ENCODE measurements around the gene FBXL17.

FBXL17 gene

DNA sequence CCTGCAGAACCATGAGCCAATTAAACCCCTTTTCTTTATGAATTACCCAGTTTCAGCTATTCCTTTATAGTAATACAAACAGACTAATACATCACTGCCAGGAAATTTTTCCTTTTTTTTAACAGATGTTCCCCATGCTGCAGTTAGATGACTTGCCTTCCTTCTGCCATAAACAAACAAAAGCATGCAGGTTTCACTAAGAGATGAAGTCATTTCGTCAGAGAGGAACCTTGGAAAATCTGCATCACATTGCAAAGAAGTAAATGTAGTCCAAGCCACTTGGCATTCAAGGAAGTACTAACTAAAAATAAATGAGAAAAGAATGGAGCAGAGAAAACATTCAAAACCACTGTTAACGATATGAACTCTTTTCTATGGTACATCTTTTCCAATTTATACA, 517.1 kb downstream of the FBXL17 start:
- Histone ChIP-seq H3K36me3 (ENCODE audit: insufficient read depth, low read length) (no peaks in the 10 kb centered on the region), H3K27me3 (ENCODE audit: insufficient read depth, low read length) (no peaks in the 10 kb centered on the region), H2AFZ (ENCODE audit: low read depth, low read length) (no peak overlapping the region), H3K9me3 (ENCODE audit: low read length) (no peaks in the 10 kb centered on the region), H3K4me1 (ENCODE audit: insufficient read depth, low read length) (no peaks in the 10 kb centered on the region), H3K4me3 (ENCODE audit: low read length) (no peak overlapping the region)

DNA sequence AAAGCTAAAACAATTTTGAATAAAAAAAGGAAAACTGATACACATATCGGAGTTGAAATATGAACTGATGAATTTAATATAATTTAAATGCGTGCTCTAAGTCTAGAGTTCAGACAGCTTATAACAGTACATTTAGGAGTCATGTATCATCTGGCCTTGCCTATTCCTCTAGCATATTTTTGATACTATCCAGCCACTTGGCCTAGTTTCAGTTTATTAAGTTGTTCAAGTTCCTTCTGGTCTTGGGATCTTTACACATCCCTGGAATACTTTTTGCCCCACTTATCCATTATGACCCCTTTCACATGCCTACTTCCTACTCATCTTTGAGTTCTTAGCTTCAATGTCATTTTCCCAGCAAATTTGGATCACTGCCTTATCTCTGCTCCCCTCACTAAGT, 518.8 kb downstream of the FBXL17 start:
- H2AFZ ChIP-seq (ENCODE audit: low read depth, low read length) = no peak overlapping the region
- no peaks in the 10 kb centered on the region for H3K9me3 ChIP-seq (ENCODE audit: low read length)
- no peaks in the 10 kb centered on the region for H3K4me1 ChIP-seq (ENCODE audit: insufficient read depth, low read length)
- H3K36me3 ChIP-seq (ENCODE audit: insufficient read depth, low read length) = no peaks in the 10 kb centered on the region
- H3K27me3 ChIP-seq (ENCODE audit: insufficient read depth, low read length) = no peaks in the 10 kb centered on the region
- no peak overlapping the region for H3K4me3 ChIP-seq (ENCODE audit: low read length)

DNA sequence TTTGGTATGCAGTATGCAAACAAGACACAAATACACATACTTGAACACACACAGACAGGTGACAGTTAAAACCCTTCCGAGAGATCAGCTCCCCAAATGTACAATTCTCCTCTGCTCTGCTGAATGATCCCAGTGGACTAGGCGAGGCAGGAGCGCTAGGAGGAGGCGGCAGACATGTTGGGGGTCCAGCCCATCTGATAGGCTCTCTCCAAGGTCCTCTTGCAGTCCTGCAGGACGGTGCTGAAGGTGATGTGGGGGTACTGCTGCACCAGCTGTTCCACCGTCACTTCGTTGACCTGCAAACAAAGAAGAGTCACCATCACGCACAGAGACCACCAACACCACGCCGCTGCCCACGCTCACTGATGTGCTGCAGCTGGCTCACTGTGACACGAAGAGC, 520.3 kb downstream of the FBXL17 start:
- no peaks in the 10 kb centered on the region for H3K4me1 ChIP-seq (ENCODE audit: insufficient read depth, low read length)
- no peaks in the 10 kb centered on the region for H3K9me3 ChIP-seq (ENCODE audit: low read length)
- H3K27me3 ChIP-seq (ENCODE audit: insufficient read depth, low read length) = no peaks in the 10 kb centered on the region
- H3K36me3 ChIP-seq (ENCODE audit: insufficient read depth, low read length) = no peaks in the 10 kb centered on the region
- no peak overlapping the region for H3K4me3 ChIP-seq (ENCODE audit: low read length)
- no peak overlapping the region for H2AFZ ChIP-seq (ENCODE audit: low read depth, low read length)

DNA sequence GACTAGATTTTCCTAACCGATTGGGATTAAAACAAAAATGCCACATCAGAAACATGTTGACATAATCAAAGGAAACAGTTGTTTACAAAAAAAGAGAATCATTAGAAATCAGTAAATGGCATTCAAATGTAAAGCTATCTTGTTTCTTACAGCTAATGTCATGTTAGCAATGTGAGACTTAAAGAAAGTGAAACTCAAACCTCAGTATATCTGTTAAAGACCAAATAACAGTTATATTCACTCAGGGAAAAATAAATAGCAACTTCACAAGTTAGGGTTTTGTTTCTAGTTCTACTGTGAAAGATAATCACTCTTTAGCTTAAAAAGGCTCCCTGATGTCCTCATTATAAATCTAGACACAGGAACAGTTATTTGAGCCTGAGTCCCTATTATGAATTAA, 521.9 kb downstream of the FBXL17 start:
- Histone ChIP-seq H2AFZ (ENCODE audit: low read depth, low read length) (no peak overlapping the region), H3K4me1 (ENCODE audit: insufficient read depth, low read length) (no peaks in the 10 kb centered on the region), H3K9me3 (ENCODE audit: low read length) (no peaks in the 10 kb centered on the region), H3K4me3 (ENCODE audit: low read length) (no peak overlapping the region), H3K27me3 (ENCODE audit: insufficient read depth, low read length) (no peaks in the 10 kb centered on the region), H3K36me3 (ENCODE audit: insufficient read depth, low read length) (no peaks in the 10 kb centered on the region)

DNA sequence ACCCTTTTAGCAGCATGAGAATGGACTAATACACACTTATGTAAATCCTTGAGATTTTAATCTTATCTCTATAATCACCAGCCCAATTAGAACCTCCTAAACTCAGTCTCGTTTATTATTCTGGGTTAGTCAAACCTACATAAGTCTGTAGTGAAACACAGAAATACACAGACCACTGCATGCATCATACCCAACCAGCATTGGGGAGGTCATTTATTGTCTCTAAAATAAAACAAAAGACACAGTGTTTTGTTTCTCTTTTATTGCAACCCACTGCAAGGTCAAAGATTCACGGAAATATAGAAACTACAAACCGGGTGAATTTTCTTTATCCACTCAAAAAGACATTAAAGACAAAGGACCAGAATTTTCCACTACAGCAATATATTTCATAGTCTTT, 523.1 kb downstream of the FBXL17 start:
- no peak overlapping the region for H3K4me3 ChIP-seq (ENCODE audit: low read length)
- H2AFZ ChIP-seq (ENCODE audit: low read depth, low read length) = no peak overlapping the region
- H3K36me3 ChIP-seq (ENCODE audit: insufficient read depth, low read length) = no peaks in the 10 kb centered on the region
- no peaks in the 10 kb centered on the region for H3K9me3 ChIP-seq (ENCODE audit: low read length)
- H3K4me1 ChIP-seq (ENCODE audit: insufficient read depth, low read length) = no peaks in the 10 kb centered on the region
- H3K27me3 ChIP-seq (ENCODE audit: insufficient read depth, low read length) = no peaks in the 10 kb centered on the region

DNA sequence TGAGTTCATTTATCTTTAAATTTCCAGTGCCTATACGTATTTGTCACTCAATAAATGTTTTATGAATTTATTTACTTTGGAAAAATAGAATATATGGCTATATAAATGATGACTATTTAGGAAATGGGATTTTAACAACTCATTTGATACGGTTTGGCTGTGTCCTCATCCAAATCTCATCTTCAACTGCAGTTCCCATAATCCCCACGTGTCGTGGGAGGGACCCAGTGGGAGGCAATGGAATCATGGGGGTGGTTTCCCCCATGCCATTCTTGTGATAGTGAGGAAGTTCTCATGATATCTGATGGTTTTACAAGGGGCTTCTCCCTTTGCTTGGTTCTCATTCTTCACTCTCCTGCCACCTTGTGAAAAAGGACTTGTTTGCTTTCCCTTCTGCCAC, 523.6 kb downstream of the FBXL17 start:
- no peaks in the 10 kb centered on the region for H3K4me1 ChIP-seq (ENCODE audit: insufficient read depth, low read length)
- no peaks in the 10 kb centered on the region for H3K9me3 ChIP-seq (ENCODE audit: low read length)
- H3K36me3 ChIP-seq (ENCODE audit: insufficient read depth, low read length) = no peaks in the 10 kb centered on the region
- no peaks in the 10 kb centered on the region for H3K27me3 ChIP-seq (ENCODE audit: insufficient read depth, low read length)
- H2AFZ ChIP-seq (ENCODE audit: low read depth, low read length) = no peak overlapping the region
- no peak overlapping the region for H3K4me3 ChIP-seq (ENCODE audit: low read length)

DNA sequence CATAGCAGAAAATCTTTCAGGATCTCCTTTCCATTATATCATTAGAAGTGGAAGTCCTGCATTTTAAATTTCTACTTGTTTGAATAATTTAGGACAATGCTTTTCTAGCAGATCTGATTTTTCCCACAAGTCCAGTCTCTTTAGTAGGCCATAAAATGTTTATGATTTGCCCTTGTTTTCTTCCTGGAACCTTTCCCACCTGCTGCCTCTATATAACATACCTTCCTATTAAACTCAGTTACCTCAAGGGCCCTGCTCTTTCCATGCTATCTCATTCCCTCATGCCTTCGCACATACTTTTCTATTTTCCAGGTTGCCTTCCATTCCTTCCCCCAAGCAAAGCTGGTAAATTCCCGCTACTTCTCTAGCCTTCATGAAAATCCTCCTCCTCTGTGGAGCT, 524.1 kb downstream of the FBXL17 start:
- Histone ChIP-seq H3K4me3 (ENCODE audit: low read length) (no peak overlapping the region), H3K27me3 (ENCODE audit: insufficient read depth, low read length) (no peaks in the 10 kb centered on the region), H3K9me3 (ENCODE audit: low read length) (no peaks in the 10 kb centered on the region), H3K4me1 (ENCODE audit: insufficient read depth, low read length) (no peaks in the 10 kb centered on the region), H3K36me3 (ENCODE audit: insufficient read depth, low read length) (no peaks in the 10 kb centered on the region), H2AFZ (ENCODE audit: low read depth, low read length) (no peak overlapping the region)

DNA sequence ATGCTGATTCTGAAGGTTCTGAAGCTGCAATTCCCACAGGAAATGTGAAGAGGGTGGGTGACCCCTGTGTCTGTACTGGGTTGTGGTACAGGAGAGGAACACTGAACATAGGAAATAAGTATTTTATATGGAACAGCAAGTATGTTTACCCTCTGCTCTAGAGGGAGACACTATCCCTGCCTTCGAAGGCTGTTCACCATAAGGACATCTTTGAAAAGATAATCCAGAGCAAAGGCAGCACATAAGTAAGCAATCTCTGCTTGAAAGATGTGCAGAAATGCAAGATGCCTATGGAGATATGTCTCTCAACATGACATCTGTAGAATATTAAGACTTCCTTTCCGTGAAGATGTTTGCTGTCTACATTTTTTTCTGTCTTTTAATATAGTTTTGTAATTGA, 526.7 kb downstream of the FBXL17 start:
- no peak overlapping the region for H2AFZ ChIP-seq (ENCODE audit: low read depth, low read length)

DNA sequence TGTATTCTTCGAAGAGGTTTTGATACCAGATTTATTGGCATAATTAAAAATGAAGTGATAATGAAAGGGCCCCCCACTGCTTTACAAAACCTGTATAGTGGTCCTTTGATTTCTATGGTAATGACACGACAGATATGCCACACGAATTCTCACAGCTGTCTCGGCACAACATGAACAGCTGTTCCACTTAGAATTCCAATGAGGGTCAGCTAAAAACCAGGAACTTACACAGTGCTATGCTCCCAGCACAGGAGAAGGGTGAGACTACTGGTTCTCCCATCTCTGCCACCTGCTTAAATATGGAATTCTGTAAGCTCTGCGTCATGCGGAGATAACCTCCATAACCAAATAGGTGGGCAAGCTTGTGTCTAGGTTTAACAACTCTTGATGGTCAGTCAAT, 528.2 kb downstream of the FBXL17 start:
- Histone ChIP-seq H3K4me3 (ENCODE audit: low read length) (no peak overlapping the region), H3K4me1 (ENCODE audit: insufficient read depth, low read length) (no peaks in the 10 kb centered on the region), H2AFZ (ENCODE audit: low read depth, low read length) (no peak overlapping the region), H3K36me3 (ENCODE audit: insufficient read depth, low read length) (no peaks in the 10 kb centered on the region), H3K27me3 (ENCODE audit: insufficient read depth, low read length) (no peaks in the 10 kb centered on the region), H3K9me3 (ENCODE audit: low read length) (no peaks in the 10 kb centered on the region)

More for the DNA sequence above, 526.7 kb downstream of the FBXL17 start:
- Histone ChIP-seq H3K4me1 (ENCODE audit: insufficient read depth, low read length) (no peaks in the 10 kb centered on the region), H3K9me3 (ENCODE audit: low read length) (no peaks in the 10 kb centered on the region), H3K27me3 (ENCODE audit: insufficient read depth, low read length) (no peaks in the 10 kb centered on the region), H3K36me3 (ENCODE audit: insufficient read depth, low read length) (no peaks in the 10 kb centered on the region), H3K4me3 (ENCODE audit: low read length) (no peak overlapping the region)

DNA sequence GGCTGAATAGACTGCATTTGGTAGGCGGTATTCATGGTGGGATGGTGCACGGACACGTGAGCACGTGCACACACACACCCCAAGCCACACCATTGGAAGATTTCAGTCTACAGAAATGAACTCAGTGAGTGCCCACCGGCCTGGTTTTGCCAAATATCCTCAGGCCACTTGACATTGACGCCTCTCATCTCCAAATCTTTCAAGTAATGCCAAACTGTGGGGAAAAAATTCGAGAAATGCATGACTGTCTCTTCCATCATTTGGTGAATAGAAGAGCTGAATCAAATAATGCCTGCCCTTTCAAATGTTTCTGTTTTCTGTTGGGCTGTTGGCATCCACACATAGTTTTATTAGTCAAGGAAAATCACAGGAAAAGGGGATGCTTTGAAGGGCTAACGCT, 528.9 kb downstream of the FBXL17 start:
- Histone ChIP-seq H3K27me3 (ENCODE audit: insufficient read depth, low read length) (no peaks in the 10 kb centered on the region), H2AFZ (ENCODE audit: low read depth, low read length) (no peak overlapping the region), H3K4me1 (ENCODE audit: insufficient read depth, low read length) (no peaks in the 10 kb centered on the region), H3K9me3 (ENCODE audit: low read length) (no peaks in the 10 kb centered on the region), H3K36me3 (ENCODE audit: insufficient read depth, low read length) (no peaks in the 10 kb centered on the region), H3K4me3 (ENCODE audit: low read length) (no peak overlapping the region)

DNA sequence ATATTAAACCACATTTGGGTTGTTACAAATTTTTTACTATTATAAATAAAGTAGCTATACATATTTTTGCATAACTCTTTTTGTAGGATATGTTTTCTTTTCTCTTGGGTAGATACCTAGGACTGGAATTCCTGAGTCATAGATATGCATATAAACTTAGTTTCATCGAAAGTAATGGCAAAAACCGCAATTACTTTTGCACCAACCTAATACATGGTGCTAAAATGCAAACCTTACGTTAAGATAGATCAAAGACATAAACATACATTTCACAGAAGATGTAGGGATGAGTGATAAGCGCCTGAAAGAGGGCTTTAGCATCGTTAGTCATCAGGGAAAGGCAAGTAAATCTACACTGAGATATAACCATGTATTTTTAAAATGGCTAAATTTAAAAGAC, 532.8 kb downstream of the FBXL17 start:
- no peaks in the 10 kb centered on the region for H3K27me3 ChIP-seq (ENCODE audit: insufficient read depth, low read length)
- no peaks in the 10 kb centered on the region for H3K36me3 ChIP-seq (ENCODE audit: insufficient read depth, low read length)
- no peaks in the 10 kb centered on the region for H3K9me3 ChIP-seq (ENCODE audit: low read length)
- no peaks in the 10 kb centered on the region for H3K4me1 ChIP-seq (ENCODE audit: insufficient read depth, low read length)
- H3K4me3 ChIP-seq (ENCODE audit: low read length) = no peak overlapping the region
- no peak overlapping the region for H2AFZ ChIP-seq (ENCODE audit: low read depth, low read length)

DNA sequence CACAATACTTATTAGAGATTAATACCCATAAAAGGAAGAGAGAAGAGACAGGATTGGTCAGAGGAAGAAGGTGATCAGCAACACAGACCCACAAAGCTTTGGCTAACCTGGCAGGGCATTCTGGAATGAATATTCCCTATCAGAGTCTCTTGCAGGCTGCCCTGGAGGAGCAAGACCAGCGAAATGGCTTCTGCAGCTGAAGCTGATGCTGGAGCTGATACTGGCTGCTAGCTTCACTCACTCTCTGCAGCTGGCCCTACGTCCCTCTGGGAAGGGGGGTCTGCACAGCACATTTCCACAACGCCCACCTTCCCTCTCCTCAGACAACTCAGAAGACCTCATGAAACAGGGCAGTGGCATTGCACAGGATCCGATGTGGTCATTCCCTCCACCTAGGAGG, 541.3 kb downstream of the FBXL17 start:
- Histone ChIP-seq H3K4me3 (ENCODE audit: low read length) (no peak overlapping the region), H3K9me3 (ENCODE audit: low read length) (peaks cover 2% of the 10 kb centered on the region), H3K36me3 (ENCODE audit: insufficient read depth, low read length) (no peaks in the 10 kb centered on the region), H2AFZ (ENCODE audit: low read depth, low read length) (no peak overlapping the region), H3K4me1 (ENCODE audit: insufficient read depth, low read length) (no peaks in the 10 kb centered on the region), H3K27me3 (ENCODE audit: insufficient read depth, low read length) (peaks cover 2% of the 10 kb centered on the region)

DNA sequence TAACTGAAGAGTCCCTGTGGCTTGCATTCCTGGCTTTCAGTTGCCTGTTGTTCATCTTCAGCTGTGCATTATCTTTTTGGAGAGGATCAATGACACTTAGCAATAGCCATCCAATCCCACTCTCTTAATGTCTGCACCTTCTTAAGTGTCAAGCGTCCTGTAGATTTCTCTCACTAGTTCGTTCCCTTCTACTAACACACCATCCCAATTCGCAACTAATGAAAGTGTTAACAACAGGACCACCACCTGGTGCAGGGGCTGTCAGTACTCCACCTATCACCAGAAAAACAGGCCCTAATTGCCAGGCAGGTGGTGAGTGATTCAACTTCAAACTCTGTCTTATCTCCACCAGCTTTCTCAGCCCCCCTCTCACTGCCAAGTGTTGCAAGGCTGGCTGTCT, 541.7 kb downstream of the FBXL17 start:
- no peaks in the 10 kb centered on the region for H3K36me3 ChIP-seq (ENCODE audit: insufficient read depth, low read length)
- no peaks in the 10 kb centered on the region for H3K4me1 ChIP-seq (ENCODE audit: insufficient read depth, low read length)
- H3K9me3 ChIP-seq (ENCODE audit: low read length) = peaks cover 2% of the 10 kb centered on the region
- H2AFZ ChIP-seq (ENCODE audit: low read depth, low read length) = no peak overlapping the region
- H3K27me3 ChIP-seq (ENCODE audit: insufficient read depth, low read length) = peaks cover 2% of the 10 kb centered on the region
- no peak overlapping the region for H3K4me3 ChIP-seq (ENCODE audit: low read length)

DNA sequence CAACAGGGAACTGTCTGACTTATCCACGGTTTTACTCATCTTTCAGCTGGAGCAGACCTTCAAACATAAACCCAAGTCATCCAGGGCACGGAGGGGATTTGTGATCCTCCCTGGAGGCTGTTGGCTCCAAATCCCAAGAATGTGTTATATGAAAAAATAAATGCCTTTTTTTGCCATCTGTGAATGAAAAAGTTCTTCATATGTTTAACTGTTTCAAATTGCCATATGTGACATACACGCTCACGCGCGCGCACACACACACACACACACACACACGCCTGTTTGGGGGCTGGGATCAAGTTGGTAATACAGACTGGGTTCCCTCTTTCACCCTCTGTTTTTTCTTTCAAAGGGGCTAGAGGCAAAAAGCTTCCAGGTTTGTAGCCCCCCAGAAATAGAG, 546.8 kb downstream of the FBXL17 start:
- Histone ChIP-seq H3K9me3 (ENCODE audit: low read length) (no peaks in the 10 kb centered on the region), H3K36me3 (ENCODE audit: insufficient read depth, low read length) (no peaks in the 10 kb centered on the region), H2AFZ (ENCODE audit: low read depth, low read length) (no peak overlapping the region), H3K4me3 (ENCODE audit: low read length) (no peak overlapping the region), H3K4me1 (ENCODE audit: insufficient read depth, low read length) (no peaks in the 10 kb centered on the region), H3K27me3 (ENCODE audit: insufficient read depth, low read length) (no peaks in the 10 kb centered on the region)
